HG03378 (cell line): Measurements from ENCODE around the gene TNNT2.

Source experiments
- ATAC-seq: cut with Tn5 transposase; IDR thresholded peaks from one replicate; pipeline ENCODE4 v1.9.1; 2021; ENCODE audit warnings: mild to moderate bottlenecking, moderate library complexity; ENCODE audit not compliant: unreplicated experiment

The TNNT2 gene

GRCh38 chr1:201378804-201379203 lies 1.3 kb upstream of the TNNT2 start:
- ATAC-seq, result no peak

- no peak for ATAC-seq
Observed at GRCh38 chr1:201376464-201377374, 761 bp downstream of the TNNT2 start.

- ATAC-seq, result no peak
Observed at GRCh38 chr1:201376107-201376463, 1.4 kb downstream of the TNNT2 start.

GRCh38 chr1:201375169-201375568 lies 2.3 kb downstream of the TNNT2 start:
- no peak for ATAC-seq

GRCh38 chr1:201374364-201374763 lies 3.1 kb downstream of the TNNT2 start:
- ATAC-seq, result no peak

- ATAC-seq, result no peak
Observed at GRCh38 chr1:201371792-201372191, 5.7 kb downstream of the TNNT2 start.

- ATAC-seq, result no peak
Observed at GRCh38 chr1:201371276-201371675, 6.2 kb downstream of the TNNT2 start.

- ATAC-seq, result no peak
Observed at GRCh38 chr1:201370500-201370899, 7.0 kb downstream of the TNNT2 start.

- ATAC-seq, result no peak
Observed at GRCh38 chr1:201369209-201369608, 8.3 kb downstream of the TNNT2 start.

GRCh38 chr1:201366696-201367095 lies 10.8 kb downstream of the TNNT2 start:
- ATAC-seq, result no peak

GRCh38 chr1:201365251-201365650 lies 12.2 kb downstream of the TNNT2 start:
- ATAC-seq, result no peak

- no peak for ATAC-seq
Observed at GRCh38 chr1:201364808-201365105, 12.7 kb downstream of the TNNT2 start.

GRCh38 chr1:201363467-201363866 lies 14.0 kb downstream of the TNNT2 start:
- no peak for ATAC-seq

GRCh38 chr1:201362906-201363305 lies 14.6 kb downstream of the TNNT2 start:
- ATAC-seq, result no peak

GRCh38 chr1:201361652-201362504 lies 15.6 kb downstream of the TNNT2 start:
- no peak for ATAC-seq

GRCh38 chr1:201360901-201361651 lies 16.4 kb downstream of the TNNT2 start:
- no peak for ATAC-seq

GRCh38 chr1:201360486-201360885 lies 17.0 kb downstream of the TNNT2 start:
- ATAC-seq, result no peak

GRCh38 chr1:201359873-201360210 lies 17.6 kb downstream of the TNNT2 start:
- no peak for ATAC-seq

GRCh38 chr1:201359031-201359872 lies 18.2 kb downstream of the TNNT2 start:
- no peak for ATAC-seq

GRCh38 chr1:201358596-201358995 lies 18.9 kb downstream of the TNNT2 start:
- no peak for ATAC-seq
